ENCODE results near the gene KCTD20. TPM values are rescaled to one million over a fixed set of nuclear protein-coding genes. Genes with fewer than 3 reads are reported as not detected.

KCTD20 gene
- total and polyA plus RNA-seq, 10 of the 15 experiments (the other 5 are each of a cell fraction or from before 2014, with no cell fraction given), result 18.1 to 77.0 (median 50.5) TPM

DNA sequence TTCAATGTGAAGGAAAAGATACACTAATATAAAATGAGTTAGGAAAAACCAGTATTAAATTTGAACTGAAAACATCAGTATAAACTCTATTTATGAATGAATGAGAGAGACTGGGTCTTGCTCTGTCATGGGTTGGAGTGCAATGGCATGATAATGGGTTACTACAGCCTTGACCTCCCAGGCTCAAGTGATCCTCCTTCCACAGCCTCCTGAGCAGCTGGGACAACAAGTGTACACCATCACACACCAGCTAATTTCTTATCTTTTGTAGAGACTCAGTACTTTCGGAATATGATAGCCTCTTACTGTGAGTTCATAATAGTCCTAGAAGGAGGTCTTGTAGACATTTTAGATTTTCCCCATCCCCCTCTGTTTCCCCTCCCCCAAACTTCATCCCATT is 21.4 kb downstream of the KCTD20 start (continued):
- TF ChIP-seq, protein P1, sequence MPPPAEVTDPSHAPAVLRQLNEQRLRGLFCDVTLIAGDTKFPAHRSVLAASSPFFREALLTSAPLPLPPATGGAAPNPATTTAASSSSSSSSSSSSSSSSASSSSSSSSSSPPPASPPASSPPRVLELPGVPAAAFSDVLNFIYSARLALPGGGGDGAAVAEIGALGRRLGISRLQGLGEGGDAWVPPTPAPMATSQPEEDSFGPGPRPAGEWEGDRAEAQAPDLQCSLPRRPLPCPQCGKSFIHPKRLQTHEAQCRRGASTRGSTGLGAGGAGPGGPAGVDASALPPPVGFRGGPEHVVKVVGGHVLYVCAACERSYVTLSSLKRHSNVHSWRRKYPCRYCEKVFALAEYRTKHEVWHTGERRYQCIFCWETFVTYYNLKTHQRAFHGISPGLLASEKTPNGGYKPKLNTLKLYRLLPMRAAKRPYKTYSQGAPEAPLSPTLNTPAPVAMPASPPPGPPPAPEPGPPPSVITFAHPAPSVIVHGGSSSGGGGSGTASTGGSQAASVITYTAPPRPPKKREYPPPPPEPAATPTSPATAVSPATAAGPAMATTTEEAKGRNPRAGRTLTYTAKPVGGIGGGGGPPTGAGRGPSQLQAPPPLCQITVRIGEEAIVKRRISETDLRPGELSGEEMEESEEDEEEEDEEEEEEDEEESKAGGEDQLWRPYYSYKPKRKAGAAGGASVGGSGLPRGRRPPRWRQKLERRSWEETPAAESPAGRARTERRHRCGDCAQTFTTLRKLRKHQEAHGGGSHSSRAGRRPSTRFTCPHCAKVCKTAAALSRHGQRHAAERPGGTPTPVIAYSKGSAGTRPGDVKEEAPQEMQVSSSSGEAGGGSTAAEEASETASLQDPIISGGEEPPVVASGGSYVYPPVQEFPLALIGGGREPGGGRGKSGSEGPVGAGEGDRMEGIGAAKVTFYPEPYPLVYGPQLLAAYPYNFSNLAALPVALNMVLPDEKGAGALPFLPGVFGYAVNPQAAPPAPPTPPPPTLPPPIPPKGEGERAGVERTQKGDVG (CRISPR knock-in tag; IDR thresholded peaks at IDR 0.05), result no peak
- no peak for TF ChIP-seq RCOR1 (conservative IDR thresholded peaks at IDR 0.05; ENCODE audit: low read depth, low read length)

DNA sequence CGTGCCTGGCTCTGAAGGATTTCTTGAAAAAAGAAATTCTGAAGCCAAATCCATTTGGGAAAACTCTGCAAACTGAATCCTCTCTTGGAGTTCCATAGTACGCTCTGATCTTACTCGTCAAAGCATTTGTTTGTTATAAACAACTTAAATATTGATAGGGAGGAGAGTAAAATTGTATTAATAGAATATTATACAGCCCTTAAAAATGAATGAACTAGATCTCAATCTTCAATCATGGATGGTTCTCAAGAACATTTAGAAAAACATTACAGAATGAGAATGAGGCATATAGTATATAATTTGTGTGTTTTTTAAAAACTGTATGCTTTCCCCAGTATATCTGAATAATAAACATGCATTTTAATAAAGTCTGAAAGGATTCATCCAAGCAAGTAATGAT is 24.8 kb downstream of the KCTD20 start:
- FAIRE-seq (no peak), ATAC-seq (no peak), DNase-seq (ENCODE audit: low read depth, low spot score) (no peak)
- Histone ChIP-seq H2AFZ (ENCODE audit: control insufficient read depth, low read depth, low read length) (no peak overlapping the region), H3K27me3 (replicated peaks in 1 of 2; ENCODE audit: control insufficient read depth in 2 of 2, insufficient read depth in 2 of 2, low read length in 1 of 2) (no peaks in the 10 kb centered on the region), H4K20me1 (ENCODE audit: control insufficient read depth, insufficient read depth) (no peaks in the 10 kb centered on the region; the same call in 1 of the 2 replicates), H3K9ac (ENCODE audit: control insufficient read depth, insufficient read depth, low read length) (no peak overlapping the region), H3K4me3 (no peak overlapping the region), H3K79me2 (ENCODE audit: control insufficient read depth, insufficient read depth, low read length) (peaks cover 21% of the 10 kb centered on the region), H3K4me2 (ENCODE audit: control insufficient read depth, insufficient read depth) (no peak overlapping the region), H3K27ac (ENCODE audit: control insufficient read depth, insufficient read depth) (no peak overlapping the region), H3K9me3 (replicated peaks; ENCODE audit: control insufficient read depth, insufficient read depth, low read length) (no peaks in the 10 kb centered on the region), H3K4me1 (ENCODE audit: control insufficient read depth, insufficient read depth, low read length) (peaks cover 4% of the 10 kb centered on the region), H3K36me3 (ENCODE audit: control insufficient read depth in 2 of 2, insufficient read depth in 2 of 2, low read length in 1 of 2) (peaks cover 0 to 8% of the 10 kb centered on the region in 2 experiments; a peak in 2 of 4 replicates)
- ChIA-PET SMC1A (ENCODE audit: uncharacterized antibody, unreplicated experiment) (no interaction called here), POLR2A (no interaction called here), RAD21 (ENCODE audit: unreplicated experiment) (no interaction called here), CTCF (interaction anchor here (0.6 kb wide), 1 partner anchor 63 kb away, joined by 4 read pairs; no protein-coding TSS in a partner anchor)
- no peak for TF ChIP-seq IRF4 (IDR thresholded peaks at IDR 0.05; ENCODE audit: low read depth, low read length)
- no peak for TF ChIP-seq BACH1 (IDR thresholded peaks at IDR 0.05; ENCODE audit: borderline replicate concordance)
- no peak for TF ChIP-seq SRF (IDR thresholded peaks at IDR 0.05; ENCODE audit: low read depth in 2 of 2, low read length in 2 of 2)
- no peak for TF ChIP-seq NRF1 (conservative IDR thresholded peaks at IDR 0.05; ENCODE audit: low read depth, low read length)
- no peak for TF ChIP-seq HDGF (IDR thresholded peaks at IDR 0.05)
- no peak for TF ChIP-seq ZNF207 (IDR thresholded peaks at IDR 0.05; ENCODE audit: borderline replicate concordance)
- no peak for TF ChIP-seq SMARCA5 (IDR thresholded peaks at IDR 0.05)
- TF ChIP-seq MXI1 (IDR thresholded peaks at IDR 0.05; ENCODE audit: low read depth, low read length), result no peak
- no peak for TF ChIP-seq CHD1 (IDR thresholded peaks at IDR 0.05; ENCODE audit: low read depth, low read length)
- TF ChIP-seq HDAC2 (IDR thresholded peaks at IDR 0.05), result no peak
- TF ChIP-seq LARP7 (IDR thresholded peaks at IDR 0.05), result no peak
- no peak for TF ChIP-seq BRCA1 (IDR thresholded peaks at IDR 0.05; ENCODE audit: low read depth, low read length)
- no peak for TF ChIP-seq NR2C2 (IDR thresholded peaks at IDR 0.05; ENCODE audit: borderline replicate concordance, control insufficient read depth, insufficient read length, low read depth)
- no peak for TF ChIP-seq HCFC1 (IDR thresholded peaks at IDR 0.05; ENCODE audit: low read length)
- no peak for TF ChIP-seq FOS (IDR thresholded peaks at IDR 0.05; ENCODE audit: borderline replicate concordance, extremely low read depth, insufficient read length)
- no peak for TF ChIP-seq EZH2 (IDR thresholded peaks at IDR 0.05; ENCODE audit: borderline replicate concordance, control insufficient read depth, low read depth, low read length)
- TF ChIP-seq, protein P2, sequence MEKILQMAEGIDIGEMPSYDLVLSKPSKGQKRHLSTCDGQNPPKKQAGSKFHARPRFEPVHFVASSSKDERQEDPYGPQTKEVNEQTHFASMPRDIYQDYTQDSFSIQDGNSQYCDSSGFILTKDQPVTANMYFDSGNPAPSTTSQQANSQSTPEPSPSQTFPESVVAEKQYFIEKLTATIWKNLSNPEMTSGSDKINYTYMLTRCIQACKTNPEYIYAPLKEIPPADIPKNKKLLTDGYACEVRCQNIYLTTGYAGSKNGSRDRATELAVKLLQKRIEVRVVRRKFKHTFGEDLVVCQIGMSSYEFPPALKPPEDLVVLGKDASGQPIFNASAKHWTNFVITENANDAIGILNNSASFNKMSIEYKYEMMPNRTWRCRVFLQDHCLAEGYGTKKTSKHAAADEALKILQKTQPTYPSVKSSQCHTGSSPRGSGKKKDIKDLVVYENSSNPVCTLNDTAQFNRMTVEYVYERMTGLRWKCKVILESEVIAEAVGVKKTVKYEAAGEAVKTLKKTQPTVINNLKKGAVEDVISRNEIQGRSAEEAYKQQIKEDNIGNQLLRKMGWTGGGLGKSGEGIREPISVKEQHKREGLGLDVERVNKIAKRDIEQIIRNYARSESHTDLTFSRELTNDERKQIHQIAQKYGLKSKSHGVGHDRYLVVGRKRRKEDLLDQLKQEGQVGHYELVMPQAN (conservative IDR thresholded peaks at IDR 0.05), result no peak
- TF ChIP-seq ASH2L (IDR thresholded peaks at IDR 0.05; ENCODE audit: borderline replicate concordance, low read depth), result no peak
- BruUV-seq (replicated peaks), result no TSS peak
- intact Hi-C loops (cut with micrococcal nuclease; ENCODE audit: unreplicated experiment), result no loop called here
- in situ Hi-C loops (cut with MboI), result no loop called here
- 96% methylated on average over 3 of the region's 3 CpGs for WGBS (ENCODE audit: insufficient coverage, insufficient replicate concordance, low lambda C conversion rate, missing lambda C conversion rate)
